ENCODE results near the gene LRP5. TPM values are rescaled to one million over a fixed set of nuclear protein-coding genes. Genes with fewer than 3 reads are reported as not detected.

The LRP5 gene
- total RNA-seq, 4 donors from 2014 or later = 22.3 to 43.2 (median 33.8) TPM

DNA sequence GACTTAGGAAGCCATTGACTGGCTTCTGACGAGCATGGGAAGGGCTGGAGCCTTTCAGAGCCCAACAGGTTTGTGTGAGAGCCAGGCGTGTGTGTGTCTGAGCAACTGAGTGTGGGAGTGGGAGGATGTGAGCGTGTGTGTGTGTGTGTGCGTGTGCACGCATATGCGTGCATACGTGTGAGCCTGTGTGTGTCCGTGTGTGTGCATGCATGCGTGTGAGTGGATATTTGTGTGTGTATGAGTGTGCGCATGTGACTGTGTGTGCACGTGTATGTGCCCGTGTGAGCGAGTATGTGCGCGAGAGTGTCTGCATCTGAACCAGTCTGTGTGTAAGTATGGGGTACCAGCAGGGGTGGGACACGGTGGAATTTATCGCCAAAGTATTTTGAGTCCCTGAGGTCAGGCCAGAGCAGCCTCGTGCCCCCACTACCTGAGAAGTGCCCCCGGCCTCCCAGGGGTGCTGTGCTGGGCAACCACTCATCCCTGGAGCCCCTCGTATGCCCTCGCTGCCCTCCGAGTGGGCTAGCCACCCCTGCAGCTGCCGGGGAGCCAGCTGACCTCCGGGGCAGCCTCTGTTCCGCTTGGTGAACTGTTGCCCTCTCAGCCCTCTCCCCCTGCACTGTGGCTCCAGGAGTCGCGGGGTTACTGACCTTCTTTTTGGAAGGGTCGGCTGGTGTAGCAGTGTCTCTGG, 38.5 kb downstream of the LRP5 start:
- no peak overlapping the region for H3K27ac ChIP-seq
- TF ChIP-seq, protein P1, sequence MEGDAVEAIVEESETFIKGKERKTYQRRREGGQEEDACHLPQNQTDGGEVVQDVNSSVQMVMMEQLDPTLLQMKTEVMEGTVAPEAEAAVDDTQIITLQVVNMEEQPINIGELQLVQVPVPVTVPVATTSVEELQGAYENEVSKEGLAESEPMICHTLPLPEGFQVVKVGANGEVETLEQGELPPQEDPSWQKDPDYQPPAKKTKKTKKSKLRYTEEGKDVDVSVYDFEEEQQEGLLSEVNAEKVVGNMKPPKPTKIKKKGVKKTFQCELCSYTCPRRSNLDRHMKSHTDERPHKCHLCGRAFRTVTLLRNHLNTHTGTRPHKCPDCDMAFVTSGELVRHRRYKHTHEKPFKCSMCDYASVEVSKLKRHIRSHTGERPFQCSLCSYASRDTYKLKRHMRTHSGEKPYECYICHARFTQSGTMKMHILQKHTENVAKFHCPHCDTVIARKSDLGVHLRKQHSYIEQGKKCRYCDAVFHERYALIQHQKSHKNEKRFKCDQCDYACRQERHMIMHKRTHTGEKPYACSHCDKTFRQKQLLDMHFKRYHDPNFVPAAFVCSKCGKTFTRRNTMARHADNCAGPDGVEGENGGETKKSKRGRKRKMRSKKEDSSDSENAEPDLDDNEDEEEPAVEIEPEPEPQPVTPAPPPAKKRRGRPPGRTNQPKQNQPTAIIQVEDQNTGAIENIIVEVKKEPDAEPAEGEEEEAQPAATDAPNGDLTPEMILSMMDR (IDR thresholded peaks at IDR 0.05) = no peak
- no peak for TF ChIP-seq POLR2A (IDR thresholded peaks at IDR 0.05)
- TF ChIP-seq EP300 (IDR thresholded peaks at IDR 0.05) = no peak
- no peaks in the 10 kb centered on the region for H3K27me3 ChIP-seq
- WGBS, 2 donors = 75 to 76% methylated on average over 24 to 25 of the region's 28 CpGs
- no peaks in the 10 kb centered on the region for H3K9me3 ChIP-seq
- DNase-seq (ENCODE audit: low spot score in 2 of 2) = no peak
- H3K4me3 ChIP-seq = no peak overlapping the region
- H3K4me1 ChIP-seq = peaks cover 0 to 49% (median 14%) of the 10 kb centered on the region in 4 donors
- H3K36me3 ChIP-seq = peaks cover 0 to 16% (median 0%) of the 10 kb centered on the region in 3 donors

DNA sequence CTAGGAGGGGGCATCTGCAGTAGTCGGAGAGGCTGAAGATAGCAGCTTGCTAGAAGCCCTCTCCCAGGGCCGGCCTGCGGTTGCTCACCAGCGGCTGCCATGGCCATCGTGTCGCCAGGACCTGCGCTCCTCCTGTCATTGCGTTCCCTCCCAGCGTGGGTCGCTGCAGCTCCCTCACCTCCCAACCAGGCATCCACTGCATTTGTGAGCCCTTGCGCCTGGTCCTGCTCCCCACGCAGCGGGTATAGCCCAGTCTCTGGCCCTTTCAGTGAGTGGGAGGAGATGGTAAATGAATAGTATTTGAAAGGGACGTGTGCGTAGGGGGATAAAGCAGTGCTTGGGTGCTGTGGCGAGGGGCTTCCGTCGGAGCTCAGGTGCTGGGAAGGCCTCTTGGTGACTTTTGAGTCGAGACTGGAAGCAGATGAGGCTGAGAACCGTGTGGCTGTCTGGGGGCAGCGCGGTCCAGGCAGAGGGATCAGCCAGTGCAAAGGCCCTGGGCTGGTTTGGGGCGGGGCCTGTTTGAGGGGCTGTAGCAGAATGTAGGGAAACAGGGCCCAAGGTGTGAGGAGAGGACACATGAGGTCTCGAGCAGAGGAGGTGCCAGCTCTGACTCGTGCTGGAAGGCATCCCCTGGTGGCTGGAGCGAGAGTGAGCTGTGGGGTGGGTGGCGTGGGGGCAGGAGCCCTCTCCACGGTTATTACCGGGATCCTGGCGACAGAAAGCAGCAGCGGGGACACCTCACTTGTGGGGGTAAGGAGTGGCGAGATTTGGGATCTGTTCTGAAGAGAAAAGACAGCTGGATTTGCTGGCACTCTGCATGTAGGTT, 39.3 kb downstream of the LRP5 start:
- H3K36me3 ChIP-seq = peaks cover 0 to 16% (median 0%) of the 10 kb centered on the region in 3 donors
- no peak for DNase-seq (ENCODE audit: low spot score in 2 of 2)
- WGBS, 2 donors = 90 to 91% methylated on average over 32 of the region's 32 CpGs
- no peaks in the 10 kb centered on the region for H3K27me3 ChIP-seq
- H3K4me1 ChIP-seq = peaks cover 0 to 43% (median 13%) of the 10 kb centered on the region in 4 donors
- no peaks in the 10 kb centered on the region for H3K9me3 ChIP-seq
- no peak overlapping the region for H3K4me3 ChIP-seq
- TF ChIP-seq EP300 (IDR thresholded peaks at IDR 0.05) (no peak), POLR2A (IDR thresholded peaks at IDR 0.05) (no peak)
- TF ChIP-seq, protein P1 (IDR thresholded peaks at IDR 0.05) = no peak
- peak overlapping the region in 1 of 4 donors; percentile 19 for H3K27ac ChIP-seq

DNA sequence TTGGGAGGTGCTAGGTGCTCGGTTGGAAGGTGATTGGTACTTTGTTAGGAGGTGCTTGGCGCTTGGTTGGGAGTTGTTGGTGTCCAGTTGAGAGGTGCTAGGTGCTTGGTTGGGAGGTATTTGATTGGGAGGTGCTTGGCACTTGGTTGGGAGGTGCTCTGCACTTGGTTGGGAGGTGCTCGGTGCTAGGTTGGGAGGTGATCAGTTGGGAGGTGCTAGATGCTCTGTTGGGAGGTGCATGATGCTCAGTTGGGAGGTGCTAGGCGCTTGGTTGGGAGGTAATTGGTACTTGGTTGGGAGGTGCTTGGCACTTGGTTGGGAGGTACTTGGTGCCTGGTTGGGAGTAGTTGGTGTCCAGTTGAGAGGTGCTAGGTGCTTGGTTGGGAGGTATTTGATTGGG, 40.2 kb downstream of the LRP5 start:
- Histone ChIP-seq H3K36me3 (peaks cover 0 to 18% (median 0%) of the 10 kb centered on the region in 3 donors), H3K4me1 (peaks cover 0 to 35% (median 12%) of the 10 kb centered on the region in 4 donors), H3K27ac (peak overlapping the region in 3 of 4 donors; percentile 66 to 87 (median 82)), H3K4me3 (no peak overlapping the region), H3K27me3 (no peaks in the 10 kb centered on the region), H3K9me3 (no peaks in the 10 kb centered on the region)
- 92 to 93% methylated on average over 4 of the region's 4 CpGs for WGBS, 2 donors
- no peak for DNase-seq (ENCODE audit: low spot score in 2 of 2)
- no peak for TF ChIP-seq POLR2A (IDR thresholded peaks at IDR 0.05)
- no peak for TF ChIP-seq EP300 (IDR thresholded peaks at IDR 0.05)
- TF ChIP-seq, protein P1 (IDR thresholded peaks at IDR 0.05) = no peak

DNA sequence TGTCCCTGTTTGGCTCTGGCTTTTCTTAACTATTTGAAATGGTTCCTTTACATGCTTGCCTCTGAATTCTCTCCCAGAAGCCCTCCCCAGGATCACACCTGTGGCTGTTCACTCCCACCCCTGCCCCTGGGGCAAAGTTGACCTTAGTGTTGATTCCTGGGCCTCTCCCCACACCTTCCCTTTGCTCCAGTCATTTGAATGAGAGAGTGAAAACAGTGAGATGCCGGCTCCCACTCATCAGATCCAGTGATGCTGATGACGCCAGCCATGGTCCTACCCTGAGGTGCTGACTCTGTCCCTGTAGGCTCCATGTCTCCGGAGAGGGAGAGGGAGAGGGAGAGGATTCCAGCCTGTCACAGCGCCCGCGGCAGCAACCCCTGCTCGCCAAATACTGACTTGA, 40.7 kb downstream of the LRP5 start:
- Histone ChIP-seq H3K4me1 (peaks cover 0 to 35% (median 12%) of the 10 kb centered on the region in 4 donors), H3K36me3 (peaks cover 0 to 24% (median 0%) of the 10 kb centered on the region in 3 donors), H3K9me3 (no peaks in the 10 kb centered on the region), H3K27ac (peak overlapping the region in 3 of 4 donors; percentile 66 to 87 (median 82)), H3K27me3 (no peaks in the 10 kb centered on the region), H3K4me3 (no peak overlapping the region)
- DNase-seq (ENCODE audit: low spot score in 2 of 2) = no peak
- TF ChIP-seq EP300 (IDR thresholded peaks at IDR 0.05) = no peak
- TF ChIP-seq, protein P1 (IDR thresholded peaks at IDR 0.05) = no peak
- TF ChIP-seq POLR2A (IDR thresholded peaks at IDR 0.05) = no peak
- WGBS, 2 donors = 83 to 85% methylated on average over 7 of the region's 7 CpGs

DNA sequence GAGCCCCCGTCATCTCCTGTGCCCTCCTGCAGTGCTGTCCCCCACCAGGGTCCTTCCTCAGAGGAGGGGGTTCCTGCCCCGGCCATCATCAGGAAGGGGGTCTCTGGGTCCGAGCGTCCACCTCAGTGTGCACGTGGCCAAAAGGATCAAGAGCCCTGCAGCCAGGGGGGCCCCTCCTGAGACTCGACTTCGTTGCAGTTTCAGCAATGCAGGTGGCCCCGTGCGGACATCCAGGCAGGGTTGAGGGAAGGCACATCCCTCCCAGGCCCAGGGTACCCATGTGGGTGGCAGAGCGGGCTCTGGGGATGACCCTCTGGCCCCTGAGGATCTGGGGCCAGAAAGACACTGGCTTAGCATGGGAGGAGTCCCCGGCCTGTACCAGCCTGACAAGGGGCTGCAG, 41.3 kb downstream of the LRP5 start:
- Histone ChIP-seq H3K36me3 (peaks cover 0 to 25% (median 0%) of the 10 kb centered on the region in 3 donors), H3K27ac (peak overlapping the region; percentile 24 to 87 (median 74)), H3K4me1 (peaks cover 0 to 35% (median 12%) of the 10 kb centered on the region in 4 donors), H3K27me3 (no peaks in the 10 kb centered on the region), H3K9me3 (no peaks in the 10 kb centered on the region), H3K4me3 (no peak overlapping the region)
- TF ChIP-seq POLR2A (IDR thresholded peaks at IDR 0.05) = no peak
- no peak for TF ChIP-seq EP300 (IDR thresholded peaks at IDR 0.05)
- TF ChIP-seq, protein P1 (IDR thresholded peaks at IDR 0.05) = no peak
- WGBS, 2 donors = 77 to 93% methylated on average over 2 to 11 of the region's 11 CpGs
- DNase-seq (ENCODE audit: low spot score in 2 of 2) = no peak
